GM20431 (cell line): ENCODE measurements around the gene KRT74.

Experiments
- in situ Hi-C: fragments of 300-500 bp; cut with MseI, MboI; formaldehyde crosslinking; loops from one replicate; pipeline ENCODE4 v1.15.0; 2020; ENCODE audit warnings: low sequenced_read_pairs; ENCODE audit not compliant: unreplicated experiment

KRT74 gene

GRCh38 chr12:52579468-52580465 is 6.1 kb upstream of the KRT74 start:
- in situ Hi-C loops, result loop anchor here (10.0 to 25.0 kb wide), 2 partner anchors 295 to 408 kb away; no protein-coding TSS in a partner anchor

DNA sequence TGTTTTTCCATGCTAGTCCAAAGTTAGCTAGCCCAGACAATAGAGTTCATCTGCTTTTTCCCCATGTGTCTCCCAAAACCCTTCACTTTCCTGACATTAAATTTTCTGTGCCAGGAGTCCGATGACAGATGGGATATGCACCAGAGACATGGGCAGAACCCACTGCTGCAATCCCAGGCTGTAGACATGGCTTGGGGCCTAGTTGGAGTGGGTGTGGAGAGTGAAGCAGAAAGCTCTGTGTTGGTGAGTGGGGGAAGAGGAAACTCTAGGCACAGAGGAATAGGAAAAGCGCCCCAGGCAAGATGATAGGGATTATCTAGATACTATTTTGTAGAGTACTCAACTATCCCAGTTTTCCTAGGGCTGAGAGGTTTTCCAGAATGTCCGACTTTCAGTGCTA is 4.8 kb upstream of the KRT74 start:
- in situ Hi-C loops, result loop anchor here (25.0 kb wide), 1 partner anchor 409 kb away; no protein-coding TSS in a partner anchor

DNA sequence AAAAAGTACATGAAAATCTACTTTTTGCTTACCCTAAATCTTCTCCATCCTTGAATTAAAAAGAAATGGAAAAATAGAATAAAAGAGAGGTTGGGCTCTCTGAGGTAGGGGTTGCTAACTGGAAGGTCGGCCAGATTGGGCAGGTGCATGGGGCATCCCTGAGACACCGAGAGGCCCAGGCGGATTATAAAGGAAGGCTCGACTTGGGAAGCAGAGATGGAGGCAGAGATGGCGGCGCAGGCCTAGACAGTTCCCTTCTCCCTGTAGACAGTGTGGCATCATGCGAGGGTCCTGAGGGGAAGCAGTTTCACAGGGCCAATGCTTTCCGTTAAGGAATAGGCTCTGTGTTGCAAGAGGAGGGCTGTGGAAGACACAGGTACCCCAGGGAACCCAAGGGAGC is 3.7 kb upstream of the KRT74 start:
- in situ Hi-C loops, result loop anchor here (25.0 kb wide), 1 partner anchor 410 kb away; no protein-coding TSS in a partner anchor

DNA sequence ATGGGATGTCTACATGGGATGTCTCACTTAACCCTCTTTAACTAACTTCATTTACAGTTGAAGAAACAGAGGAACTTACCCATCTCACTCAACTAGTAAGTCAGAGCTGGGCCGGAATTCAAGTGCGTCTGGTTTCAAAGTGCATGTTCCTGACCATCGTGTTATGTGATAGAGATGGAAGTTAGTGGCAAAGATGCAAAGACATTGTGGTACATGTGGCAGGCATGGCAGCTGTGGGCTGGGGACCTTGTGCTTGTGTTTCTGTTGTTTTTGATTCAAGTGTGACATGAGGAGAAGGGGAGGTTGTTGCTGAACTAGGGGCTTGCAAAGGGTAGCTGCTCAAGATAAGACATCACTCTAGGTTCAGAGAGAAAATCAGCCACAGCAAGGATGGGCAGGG is 2.3 kb upstream of the KRT74 start:
- in situ Hi-C loops, result loop anchor here (25.0 kb wide), 1 partner anchor 411 kb away; no protein-coding TSS in a partner anchor

- in situ Hi-C loops, result loop anchor here (25.0 kb wide), 1 partner anchor 412 kb away; no protein-coding TSS in a partner anchor
Measured at GRCh38 chr12:52575256-52575655, 1.6 kb upstream of the KRT74 start.

GRCh38 chr12:52573306-52573705 is 337 bp downstream of the KRT74 start:
- in situ Hi-C loops, result no loop called here

DNA sequence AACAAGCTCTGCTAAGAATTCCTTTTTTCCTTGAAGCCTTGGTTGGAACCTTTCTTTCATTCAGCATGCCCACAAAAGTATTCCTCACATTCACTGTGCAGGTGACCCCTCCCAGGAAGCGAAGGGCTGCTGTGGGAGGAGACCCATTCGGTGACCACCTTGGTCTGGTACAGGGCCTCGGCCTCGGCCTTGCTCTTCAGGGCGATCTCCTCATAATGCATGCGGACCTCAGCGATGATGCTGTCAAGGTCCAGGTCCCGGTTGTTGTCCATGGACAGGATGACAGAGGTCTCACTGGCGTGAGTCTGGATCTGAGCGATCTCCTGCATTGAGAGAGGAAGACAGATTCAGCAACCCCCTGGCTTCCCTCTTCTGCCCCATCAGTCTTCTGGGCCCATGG is 3.1 kb downstream of the KRT74 start:
- in situ Hi-C loops, result no loop called here

DNA sequence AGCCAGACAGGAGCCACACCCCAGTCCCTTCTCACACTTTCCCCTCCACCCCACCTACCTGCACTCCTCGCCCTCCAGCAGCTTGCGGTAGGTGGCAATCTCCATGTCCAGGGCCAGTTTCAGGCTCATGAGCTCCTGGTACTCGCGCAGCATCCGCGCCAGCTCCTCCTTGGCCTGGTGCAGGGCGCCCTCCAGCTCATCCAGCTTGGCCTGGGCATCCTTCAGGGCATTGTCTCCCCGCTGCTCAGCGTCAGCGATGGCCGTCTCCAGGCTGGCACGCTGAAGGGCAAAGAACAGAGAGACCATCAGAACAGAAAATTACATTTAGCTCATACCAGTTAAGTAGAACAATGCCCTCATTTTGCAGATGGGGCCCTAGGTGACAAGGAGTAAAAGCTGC is 5.5 kb downstream of the KRT74 start:
- in situ Hi-C loops, result no loop called here

DNA sequence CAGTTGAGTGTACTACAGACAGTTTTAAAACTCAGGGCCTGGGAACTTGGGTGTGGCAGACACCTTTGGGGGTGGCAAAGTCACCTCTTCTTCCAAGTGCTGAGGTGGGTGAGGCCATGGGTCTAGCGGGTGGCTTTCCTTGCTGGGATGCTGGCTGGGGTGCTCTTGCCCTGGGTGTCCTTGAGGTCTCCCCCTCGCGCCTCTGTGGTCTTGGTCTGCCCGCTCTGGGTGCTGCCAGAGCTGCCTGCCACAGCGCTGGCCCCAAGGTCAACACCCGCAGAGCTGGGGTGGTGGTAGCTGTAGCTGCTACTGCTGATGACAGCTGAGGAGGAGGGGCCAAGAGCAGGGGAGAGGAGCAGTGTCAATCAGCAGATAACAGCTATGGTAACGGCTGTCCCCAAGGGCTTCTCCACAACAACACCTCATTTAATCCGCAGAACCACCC is 6.8 kb downstream of the KRT74 start:
- in situ Hi-C loops, result no loop called here

- in situ Hi-C loops, result no loop called here
Measured at GRCh38 chr12:52564582-52564981, 9.1 kb downstream of the KRT74 start.

DNA sequence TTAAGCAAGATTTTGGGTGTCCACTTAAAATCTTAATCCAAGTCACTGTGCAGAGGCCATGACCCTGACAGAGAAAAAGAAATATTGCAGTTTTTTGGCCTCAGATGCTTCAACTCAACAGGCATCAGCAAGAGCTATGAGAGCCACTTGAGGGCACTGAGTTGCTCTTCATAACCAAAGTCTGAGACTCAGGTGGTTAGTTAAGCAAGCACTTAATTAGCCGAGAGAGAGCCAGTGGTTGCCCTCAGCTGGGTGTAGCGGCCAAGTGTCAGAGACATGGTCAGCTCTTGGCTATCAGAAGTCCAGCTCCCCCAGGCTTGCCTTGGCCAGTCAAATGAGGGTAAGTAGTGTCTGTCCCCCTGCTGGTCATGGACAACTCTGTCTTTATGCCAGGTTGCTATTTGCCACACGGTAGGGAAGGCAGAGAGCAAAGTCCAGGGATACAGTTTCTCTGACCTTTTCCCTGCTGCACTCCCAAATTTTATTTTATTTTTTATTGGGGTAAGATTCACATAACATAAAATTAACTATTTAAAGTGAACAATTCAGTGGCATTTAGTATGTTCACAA is 11.7 kb downstream of the KRT74 start:
- in situ Hi-C loops, result no loop called here

- in situ Hi-C loops, result no loop called here
Measured at GRCh38 chr12:52559979-52560378, 13.7 kb downstream of the KRT74 start.

GRCh38 chr12:52558781-52559445 is 14.7 kb downstream of the KRT74 start:
- in situ Hi-C loops, result no loop called here

DNA sequence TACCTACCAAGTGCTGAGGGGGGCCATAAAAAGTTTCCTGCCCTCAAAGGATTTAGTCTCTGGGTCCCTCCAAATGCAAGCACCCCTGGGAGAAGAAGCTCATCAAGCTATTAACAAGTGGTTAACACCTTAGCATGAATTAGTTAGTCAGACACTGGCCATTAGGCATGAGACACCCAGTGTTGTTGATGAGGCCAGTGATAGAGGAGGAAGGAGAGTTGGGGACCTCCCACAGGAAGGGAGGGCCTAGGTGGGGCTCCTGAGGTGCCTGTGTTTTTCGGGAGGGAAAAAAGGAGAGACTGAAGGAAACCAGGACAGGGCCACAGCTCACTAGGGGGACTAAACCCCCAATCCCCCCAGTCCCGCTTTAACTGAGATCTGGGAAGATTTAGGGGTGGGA is 16.2 kb downstream of the KRT74 start:
- in situ Hi-C loops, result no loop called here

DNA sequence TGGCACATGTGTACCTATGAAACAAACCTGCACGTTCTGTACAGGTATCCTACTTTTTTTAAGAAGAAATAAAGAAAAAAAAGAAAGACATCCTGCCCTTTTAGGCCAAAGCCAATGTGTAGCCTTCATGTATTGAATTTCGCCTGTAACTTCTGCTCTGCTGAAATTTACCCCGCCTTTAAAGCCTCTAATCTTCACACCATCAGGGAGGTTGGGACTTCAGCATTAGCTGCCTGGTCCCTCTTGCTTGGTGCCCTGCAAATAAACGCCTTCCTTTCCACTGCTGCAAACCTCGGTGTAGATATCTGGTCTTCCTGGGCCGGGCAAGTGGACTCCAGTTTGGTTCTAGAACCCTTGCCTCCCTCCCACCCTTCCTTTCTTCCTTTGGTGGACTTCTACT is 18.1 kb downstream of the KRT74 start:
- in situ Hi-C loops, result no loop called here

GRCh38 chr12:52552681-52553195 is 20.9 kb downstream of the KRT74 start, which contains the start of gene KRT71:
KRT71 (minus strand) TSS chr12:52553145; CDS start chr12:52553077, 68 bp downstream.
- in situ Hi-C loops, result no loop called here

- in situ Hi-C loops, result no loop called here
Measured at GRCh38 chr12:52552055-52552454, 21.6 kb downstream of the KRT74 start.

GRCh38 chr12:52551216-52551865 is 22.3 kb downstream of the KRT74 start:
- in situ Hi-C loops, result no loop called here

DNA sequence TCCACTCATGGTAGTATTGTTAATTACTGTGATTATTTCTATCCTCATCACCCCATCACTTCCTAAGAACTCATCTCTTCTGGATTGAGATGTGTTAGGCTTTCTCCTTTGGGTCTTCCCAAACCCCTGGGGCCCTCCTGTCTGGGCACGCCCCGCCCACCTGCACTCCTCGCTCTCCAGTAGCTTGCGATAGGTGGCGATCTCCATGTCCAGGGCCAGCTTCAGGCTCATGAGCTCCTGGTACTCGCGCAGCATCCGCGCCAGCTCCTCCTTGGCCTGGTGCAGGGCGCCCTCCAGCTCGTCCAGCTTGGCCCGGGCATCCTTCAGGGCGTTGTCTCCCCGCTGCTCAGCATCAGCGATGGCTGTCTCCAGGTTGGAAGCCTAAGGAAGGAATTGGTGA is 27.5 kb downstream of the KRT74 start:
- in situ Hi-C loops, result no loop called here
